Retinal pigment epithelial cell (primary cell): ENCODE results near the gene PA2G4.
A peak's percentile ranks its signal among the peaks of the same experiment; 100 is the strongest.
"Not testable (repeated sequence)": the region's sequence is repeated elsewhere in the genome, so short reads cannot be mapped to it uniquely, and the experiment has no call there.

Source experiments
- DNase-seq: peaks from one replicate; pipeline ENCODE4 v3.0.0-alpha.2; 2010; ENCODE audit warnings: low read depth
- H3K4me3 ChIP-seq: 2 replicates; pipeline ENCODE4 v1.5.1; 2011; ENCODE audit warnings: mild to moderate bottlenecking, low read length, control low read depth, moderate library complexity
- CTCF ChIP-seq: conservative IDR thresholded peaks from 2 replicates; pipeline ENCODE4 v1.5.1; 2011; ENCODE audit warnings: low read depth, low read length, control low read depth, inconsistent platforms

PA2G4 gene

DNA sequence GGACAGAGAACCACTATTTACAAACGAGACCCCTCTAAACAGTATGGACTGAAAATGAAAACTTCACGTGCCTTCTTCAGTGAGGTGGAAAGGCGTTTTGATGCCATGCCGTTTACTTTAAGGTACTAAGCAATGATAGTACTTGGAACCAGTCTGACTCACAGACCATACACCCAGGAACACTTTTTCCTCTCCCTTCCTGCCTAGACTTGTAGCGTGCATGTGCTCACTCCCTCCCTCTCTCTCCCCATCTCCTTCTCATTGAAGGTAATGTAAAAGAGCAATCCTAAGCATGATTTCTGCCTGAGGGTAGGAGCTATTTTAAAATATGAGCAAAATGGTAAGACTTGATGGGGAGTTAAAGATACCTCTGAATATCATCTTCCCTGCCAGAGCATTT, 6.2 kb downstream of the PA2G4 start:
- DNase-seq: no peak
- TF ChIP-seq CTCF: no peak
- no peak overlapping the region for H3K4me3 ChIP-seq

GRCh38 chr12:56114084-56114483, 9.7 kb downstream of the PA2G4 start:
- no peak for TF ChIP-seq CTCF

DNA sequence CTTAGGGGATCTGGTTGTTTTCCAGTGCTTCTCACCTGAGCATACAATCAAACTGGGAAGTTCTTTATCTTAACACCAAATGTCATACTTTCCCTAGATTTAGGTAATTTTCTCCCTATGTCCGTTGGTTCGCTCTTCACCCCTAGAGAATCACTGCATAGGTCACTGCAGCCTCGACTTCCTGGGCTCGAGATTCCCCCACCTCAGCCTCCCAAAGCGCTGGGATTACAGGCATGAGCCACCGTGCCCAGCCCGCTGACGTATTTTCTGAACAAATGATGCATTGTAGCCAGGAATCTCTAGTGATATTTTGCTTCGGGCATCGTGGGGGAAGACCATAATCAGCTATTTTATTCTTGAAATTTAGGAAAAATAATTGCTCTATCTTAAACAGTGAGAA, 11.0 kb downstream of the PA2G4 start:
- peak overlapping the region; percentile 96 for H3K4me3 ChIP-seq
- TF ChIP-seq CTCF: no peak
- no peak for DNase-seq

More at GRCh38 chr12:56114084-56114483, 9.7 kb downstream of the PA2G4 start:
- H3K4me3 ChIP-seq: no peak overlapping the region
- no peak for DNase-seq

- peak within 1 kb of the TSS; percentile 96 for H3K4me3 ChIP-seq
- peak; percentile 70 for DNase-seq
- no peak for TF ChIP-seq CTCF
Measured at GRCh38 chr12:56116267-56117081, 12.1 kb downstream of the PA2G4 start, which contains the start of gene RPL41. RPL41 (plus strand) TSS chr12:56116633.

- DNase-seq: not testable (repeated sequence)
- H3K4me3 ChIP-seq: peak overlapping the region; percentile 96
Measured at GRCh38 chr12:56117082-56117706, 12.8 kb downstream of the PA2G4 start.

- peak; percentile 98 for DNase-seq
- peak; percentile 49 for TF ChIP-seq CTCF
- peak within 1 kb of the TSS; percentile 96 for H3K4me3 ChIP-seq
Measured at GRCh38 chr12:56117778-56118687, 13.7 kb downstream of the PA2G4 start, which contains the start of gene ZC3H10. ZC3H10 (plus strand) TSS chr12:56118266; CDS start chr12:56120563, 2,297 bp downstream.

DNA sequence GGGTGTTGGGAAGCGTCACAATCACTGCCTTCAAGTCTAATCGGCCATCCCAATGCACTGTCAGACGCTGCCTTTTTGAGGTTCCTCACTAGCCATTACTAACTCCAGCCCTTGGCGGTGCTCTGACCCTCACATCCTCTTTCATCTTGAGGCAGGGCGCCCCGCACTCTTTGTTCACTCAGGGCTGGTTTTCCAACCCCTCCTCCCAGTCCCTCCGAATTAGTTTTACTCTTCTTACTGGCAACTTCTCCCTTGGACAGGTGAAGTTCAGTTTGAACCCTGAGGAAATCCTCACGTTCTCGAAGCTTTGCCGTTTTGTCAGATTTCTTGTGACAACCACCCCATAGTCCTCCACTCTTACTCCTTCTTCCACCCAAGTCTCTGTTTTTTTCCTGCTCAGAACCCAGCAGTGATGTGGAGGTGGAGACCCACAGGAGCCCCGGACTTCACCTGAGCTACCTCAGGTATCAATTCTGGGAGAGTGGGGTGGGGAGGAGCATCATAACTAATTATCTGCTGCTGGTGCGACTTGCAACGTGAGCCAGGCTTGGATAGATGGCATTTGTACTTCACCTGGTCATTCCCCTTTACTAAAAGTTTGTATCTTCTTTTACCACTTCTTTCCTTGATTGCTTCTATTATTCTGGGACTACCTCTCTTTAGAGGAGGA, 14.5 kb downstream of the PA2G4 start:
- H3K4me3 ChIP-seq: peak overlapping the region; percentile 86
- DNase-seq: no peak
- no peak for TF ChIP-seq CTCF
